ENCODE data around the gene ZNF414.
A peak's percentile ranks its signal among the peaks of the same experiment; 100 is the strongest.
"Not testable (repeated sequence)": the region's sequence is repeated elsewhere in the genome, so short reads cannot be mapped to it uniquely, and the experiment has no call there.

The ZNF414 gene

DNA sequence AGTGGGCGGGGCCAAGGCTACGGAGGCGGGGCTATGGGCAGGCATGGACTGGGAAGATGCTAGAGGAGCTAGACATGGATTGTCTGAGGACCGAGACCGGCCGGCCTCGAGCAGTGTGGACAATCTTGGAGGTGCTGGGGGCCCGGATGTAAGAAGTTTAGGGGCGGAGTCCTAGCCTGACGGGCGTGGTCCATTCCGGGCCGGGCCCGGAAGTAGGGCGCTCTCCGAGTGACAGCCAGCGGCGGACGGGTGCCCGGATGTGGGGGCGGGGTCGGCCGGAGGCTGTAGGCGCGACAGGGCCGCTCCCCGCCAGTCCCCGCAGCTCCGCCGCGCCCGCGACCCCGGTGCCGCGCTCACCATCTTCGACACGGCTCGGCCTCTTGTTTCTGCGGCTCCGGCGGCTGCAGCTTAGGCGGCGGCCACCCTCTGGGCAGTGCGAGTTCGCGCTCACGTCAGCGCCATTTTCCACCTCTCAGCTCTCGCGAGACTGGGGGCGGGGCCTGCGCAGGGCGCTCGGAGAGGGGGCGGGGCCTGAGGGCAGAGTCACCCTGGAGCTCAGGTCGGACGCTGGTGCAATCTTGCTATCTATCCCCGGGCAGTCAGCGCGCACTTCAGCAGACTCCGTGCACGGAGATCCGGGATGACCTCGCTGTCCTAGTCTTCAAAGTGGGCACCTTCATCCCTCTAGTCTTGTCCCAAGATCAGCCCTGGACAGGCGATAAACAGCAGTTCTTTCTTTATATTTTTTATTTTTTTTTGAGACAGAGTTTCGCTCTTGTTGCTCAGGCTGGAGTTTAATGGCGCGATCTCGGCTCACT is at the start of gene ZNF414:
ZNF414 (minus strand) TSS at position 481 of the 818 bp plus-strand sequence; CDS start at position 360, 121 bp downstream.
- peaks cover 0 to 30% (median 22%) of the 10 kb centered on the region in 4 donors for H3K4me1 ChIP-seq
- H3K27ac ChIP-seq: peak within 1 kb of the TSS; percentile 96 to 99
- H3K27me3 ChIP-seq: no peaks in the 10 kb centered on the region
- peak within 1 kb of the TSS; percentile 78 to 79 for H3K4me3 ChIP-seq
- intact Hi-C loops (cut with DNase I; ENCODE audit: low total_unique reads): loop anchor here (5.0 kb wide), 1 partner anchor 162 kb away; no protein-coding TSS in a partner anchor
- H3K36me3 ChIP-seq: peaks cover 0 to 27% (median 0%) of the 10 kb centered on the region in 3 donors
- DNase-seq: peak; percentile 94 to 98
- no peaks in the 10 kb centered on the region for H3K9me3 ChIP-seq
- no peak for TF ChIP-seq CTCF (IDR thresholded peaks at IDR 0.05)

- intact Hi-C loops (cut with DNase I; ENCODE audit: low total_unique reads): no loop called here
- H3K27ac ChIP-seq: no peak overlapping the region
- H3K9me3 ChIP-seq: no peaks in the 10 kb centered on the region
- H3K36me3 ChIP-seq: no peaks in the 10 kb centered on the region
- no peaks in the 10 kb centered on the region for H3K4me1 ChIP-seq
- no peaks in the 10 kb centered on the region for H3K27me3 ChIP-seq
- no peak for DNase-seq
- TF ChIP-seq CTCF (IDR thresholded peaks at IDR 0.05): no peak
- no peak overlapping the region for H3K4me3 ChIP-seq
Measured at GRCh38 chr19:8561075-8561764, 47.3 kb upstream of the ZNF414 start.

DNA sequence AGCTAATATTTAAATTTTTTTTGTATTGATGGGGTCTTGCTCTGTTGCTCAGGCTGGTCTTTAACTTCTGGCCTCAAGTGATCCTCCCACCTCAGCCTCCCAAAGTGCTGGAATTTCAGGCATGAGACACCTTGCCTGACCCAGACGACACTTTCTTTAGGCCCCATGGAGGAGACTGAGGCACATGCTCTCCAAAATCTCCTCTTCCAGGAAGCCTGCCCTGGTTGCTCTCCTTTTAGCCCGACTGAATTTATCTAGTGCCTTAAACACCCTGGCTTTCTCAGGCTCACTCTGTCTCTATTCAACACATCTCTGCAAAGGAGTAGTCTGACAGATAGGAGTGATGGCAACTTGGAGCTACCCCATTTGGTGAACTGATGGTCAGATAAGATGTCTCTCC is 44.4 kb upstream of the ZNF414 start:
- no peak for DNase-seq
- no peak for TF ChIP-seq CTCF (IDR thresholded peaks at IDR 0.05)
- Histone ChIP-seq H3K27ac (no peak overlapping the region), H3K4me3 (no peak overlapping the region), H3K27me3 (no peaks in the 10 kb centered on the region), H3K9me3 (no peaks in the 10 kb centered on the region), H3K36me3 (no peaks in the 10 kb centered on the region), H3K4me1 (no peaks in the 10 kb centered on the region)
- intact Hi-C loops (cut with DNase I; ENCODE audit: low total_unique reads): no loop called here

GRCh38 chr19:8557642-8558238 is 43.8 kb upstream of the ZNF414 start:
- TF ChIP-seq CTCF (IDR thresholded peaks at IDR 0.05): no peak
- H3K9me3 ChIP-seq: no peaks in the 10 kb centered on the region
- DNase-seq: no peak
- no peaks in the 10 kb centered on the region for H3K27me3 ChIP-seq
- H3K4me1 ChIP-seq: no peaks in the 10 kb centered on the region
- no peaks in the 10 kb centered on the region for H3K36me3 ChIP-seq
- no peak overlapping the region for H3K4me3 ChIP-seq
- intact Hi-C loops (cut with DNase I; ENCODE audit: low total_unique reads): no loop called here
- H3K27ac ChIP-seq: no peak overlapping the region

- H3K27ac ChIP-seq; intact Hi-C loops (cut with DNase I; ENCODE audit: low total_unique reads); H3K27me3 ChIP-seq; H3K4me3 ChIP-seq; H3K9me3 ChIP-seq; H3K4me1 ChIP-seq; DNase-seq; H3K36me3 ChIP-seq: not testable (repeated sequence)
Measured at GRCh38 chr19:8553729-8554128, 39.8 kb upstream of the ZNF414 start.

DNA sequence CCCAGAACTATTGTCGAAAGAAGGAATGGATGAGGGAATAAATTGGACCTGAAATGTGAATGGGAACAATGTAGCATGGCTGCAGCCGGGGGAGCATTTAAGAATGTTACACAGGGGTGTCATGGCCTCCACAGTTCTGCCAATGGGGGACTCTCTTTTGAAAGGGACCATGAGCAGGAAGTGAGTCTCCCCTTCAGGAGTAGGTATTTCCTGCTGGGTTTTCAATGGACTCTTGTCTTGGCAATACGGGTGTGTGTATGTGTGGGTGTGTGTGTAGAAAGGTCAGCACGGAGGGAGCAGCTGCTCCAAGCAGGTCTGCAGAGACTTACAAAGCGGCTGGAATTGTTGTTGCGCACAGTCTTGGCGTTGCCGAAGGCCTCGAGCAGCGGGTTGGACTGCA is 38.8 kb upstream of the ZNF414 start:
- peaks cover 0 to 15% (median 0%) of the 10 kb centered on the region in 3 donors for H3K36me3 ChIP-seq
- TF ChIP-seq CTCF (IDR thresholded peaks at IDR 0.05): no peak
- no peaks in the 10 kb centered on the region for H3K4me1 ChIP-seq
- H3K9me3 ChIP-seq: no peaks in the 10 kb centered on the region
- H3K27ac ChIP-seq: no peak overlapping the region
- intact Hi-C loops (cut with DNase I; ENCODE audit: low total_unique reads): no loop called here
- H3K4me3 ChIP-seq: no peak overlapping the region
- H3K27me3 ChIP-seq: no peaks in the 10 kb centered on the region
- no peak for DNase-seq

Data from tibial artery (tissue), 4 donors.